ENCODE results near the gene SRBD1.
A peak's percentile ranks its signal among the peaks of the same experiment; 100 is the strongest.

Gene SRBD1

DNA sequence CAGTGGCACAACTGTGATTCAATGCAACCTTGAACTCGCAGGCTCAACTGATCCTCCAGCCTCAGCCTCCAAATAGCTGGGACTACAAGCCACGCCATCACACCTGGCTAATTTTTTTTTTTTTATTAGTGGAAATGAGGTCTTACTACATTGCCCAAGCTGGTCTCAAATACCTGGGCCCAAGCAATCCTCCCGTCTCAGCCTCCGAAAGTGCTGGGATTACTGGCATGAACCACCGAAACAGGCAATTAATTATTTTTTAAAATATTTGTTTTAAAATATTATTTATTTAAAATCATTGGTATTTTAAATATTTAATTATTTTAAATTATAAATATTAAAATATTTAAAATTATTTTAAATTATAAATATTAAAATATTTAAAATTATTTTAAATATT is 24.5 kb downstream of the SRBD1 start:
- WGBS: over 99% methylated on average over 4 of the region's 5 CpGs
- H3K27ac ChIP-seq (ENCODE audit: low read depth, low read length): no peak overlapping the region
- no peak overlapping the region for H3K4me3 ChIP-seq (ENCODE audit: low read length)
- H3K9me3 ChIP-seq (ENCODE audit: insufficient read depth, low read depth, low read length): no peaks in the 10 kb centered on the region
- no peaks in the 10 kb centered on the region; the same call in 1 of the 2 replicates for H3K4me1 ChIP-seq (ENCODE audit: insufficient read depth, low read length)
- H3K27me3 ChIP-seq (ENCODE audit: insufficient read depth, low read length): no peaks in the 10 kb centered on the region
- H3K9ac ChIP-seq (ENCODE audit: low read depth, low read length): no peak overlapping the region
- H3K36me3 ChIP-seq (ENCODE audit: insufficient read depth, low read length): peaks cover 8% of the 10 kb centered on the region

DNA sequence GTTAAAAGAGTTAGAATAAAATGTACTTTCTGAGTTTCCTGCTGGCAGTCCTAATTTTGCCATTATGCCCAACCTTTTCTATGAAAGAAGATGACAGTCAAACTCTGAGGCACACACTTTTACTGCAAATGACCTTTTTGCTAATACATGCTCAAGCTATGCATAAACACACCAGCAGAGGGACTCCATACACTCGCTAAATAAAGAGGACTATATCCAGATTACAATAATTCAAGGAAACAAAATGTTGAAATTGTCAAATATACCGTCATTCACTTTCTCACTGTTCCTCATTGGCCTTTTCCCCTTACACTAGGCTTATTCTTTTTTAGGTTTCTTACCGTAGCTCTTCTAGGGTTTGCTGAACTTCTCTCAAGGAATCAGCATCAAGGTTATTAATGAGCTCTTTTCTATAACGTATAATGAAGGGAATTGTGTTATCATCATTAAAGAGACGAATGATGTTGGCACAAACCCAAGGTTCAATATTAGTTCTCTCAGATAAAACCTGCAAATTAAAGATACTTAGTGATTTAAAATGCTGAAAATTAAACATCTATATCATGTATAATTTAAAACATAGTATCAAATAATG is 25.7 kb downstream of the SRBD1 start:
- Histone ChIP-seq H3K27ac (ENCODE audit: low read depth, low read length) (no peak overlapping the region), H3K9ac (ENCODE audit: low read depth, low read length) (no peak overlapping the region), H3K36me3 (ENCODE audit: insufficient read depth, low read length) (peaks cover 15% of the 10 kb centered on the region), H3K4me3 (ENCODE audit: low read length) (no peak overlapping the region), H3K9me3 (ENCODE audit: insufficient read depth, low read depth, low read length) (no peaks in the 10 kb centered on the region), H3K4me1 (ENCODE audit: insufficient read depth, low read length) (no peaks in the 10 kb centered on the region; the same call in 1 of the 2 replicates), H3K27me3 (ENCODE audit: insufficient read depth, low read length) (no peaks in the 10 kb centered on the region)
- WGBS: 89% methylated on average over 4 of the region's 5 CpGs

- no peaks in the 10 kb centered on the region for H3K4me1 ChIP-seq (ENCODE audit: insufficient read depth, low read length)
- peaks cover 15% of the 10 kb centered on the region for H3K36me3 ChIP-seq (ENCODE audit: insufficient read depth, low read length)
- no peaks in the 10 kb centered on the region for H3K9me3 ChIP-seq (ENCODE audit: insufficient read depth, low read depth, low read length)
- H3K4me3 ChIP-seq (ENCODE audit: low read length): no peak overlapping the region
- H3K27ac ChIP-seq (ENCODE audit: low read depth, low read length): no peak overlapping the region
- no peaks in the 10 kb centered on the region for H3K27me3 ChIP-seq (ENCODE audit: insufficient read depth, low read length)
- no peak overlapping the region for H3K9ac ChIP-seq (ENCODE audit: low read depth, low read length)
- 97% methylated on average over 2 of the region's 2 CpGs for WGBS
These were observed 27.1 kb downstream of the SRBD1 start for GRCh38 chr2:45583977-45584376.

GRCh38 chr2:45582522-45582921 is 28.5 kb downstream of the SRBD1 start:
- Histone ChIP-seq H3K36me3 (ENCODE audit: insufficient read depth, low read length) (peaks cover 20% of the 10 kb centered on the region), H3K4me1 (ENCODE audit: insufficient read depth, low read length) (no peaks in the 10 kb centered on the region), H3K27ac (ENCODE audit: low read depth, low read length) (no peak overlapping the region), H3K27me3 (ENCODE audit: insufficient read depth, low read length) (no peaks in the 10 kb centered on the region), H3K9ac (ENCODE audit: low read depth, low read length) (no peak overlapping the region), H3K4me3 (ENCODE audit: low read length) (no peak overlapping the region), H3K9me3 (ENCODE audit: insufficient read depth, low read depth, low read length) (no peaks in the 10 kb centered on the region)
- 100% methylated on average over 1 of the region's 1 CpG for WGBS

- Histone ChIP-seq H3K27me3 (ENCODE audit: insufficient read depth, low read length) (no peaks in the 10 kb centered on the region), H3K27ac (ENCODE audit: low read depth, low read length) (no peak overlapping the region), H3K4me3 (ENCODE audit: low read length) (no peak overlapping the region), H3K9ac (ENCODE audit: low read depth, low read length) (no peak overlapping the region), H3K9me3 (ENCODE audit: insufficient read depth, low read depth, low read length) (no peaks in the 10 kb centered on the region), H3K36me3 (ENCODE audit: insufficient read depth, low read length) (peaks cover 48% of the 10 kb centered on the region), H3K4me1 (ENCODE audit: insufficient read depth, low read length) (no peaks in the 10 kb centered on the region)
- WGBS: 88% methylated on average over 5 of the region's 5 CpGs
These were observed 32.8 kb downstream of the SRBD1 start for GRCh38 chr2:45578056-45578843.

DNA sequence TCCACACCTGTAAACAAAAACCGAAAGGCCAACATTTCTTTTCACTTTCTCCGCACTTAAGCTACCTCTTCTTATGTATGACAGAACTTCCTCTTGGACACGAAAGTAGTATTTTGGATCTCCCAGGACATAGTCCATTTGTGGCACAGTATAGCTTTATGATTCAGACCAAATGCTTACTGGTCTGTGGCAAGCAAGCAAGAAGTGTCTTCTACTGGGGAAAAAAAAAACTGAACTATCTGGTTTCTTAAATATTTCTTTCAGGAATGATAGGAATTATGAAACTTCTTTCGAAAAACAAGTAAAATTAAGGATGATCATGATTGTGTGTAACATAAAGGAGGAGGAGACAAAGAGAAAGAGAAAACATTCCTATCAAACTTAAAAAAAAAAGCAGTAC is 33.6 kb downstream of the SRBD1 start:
- no peaks in the 10 kb centered on the region for H3K27me3 ChIP-seq (ENCODE audit: insufficient read depth, low read length)
- WGBS: 94% methylated on average over 4 of the region's 4 CpGs
- H3K4me1 ChIP-seq (ENCODE audit: insufficient read depth, low read length): no peaks in the 10 kb centered on the region
- no peak overlapping the region for H3K4me3 ChIP-seq (ENCODE audit: low read length)
- H3K9ac ChIP-seq (ENCODE audit: low read depth, low read length): no peak overlapping the region
- 0 out of 2 replicates have a peak, but pooled peaks cover under 1% of the 10 kb centered on the region for H3K9me3 ChIP-seq (ENCODE audit: insufficient read depth, low read depth, low read length)
- H3K27ac ChIP-seq (ENCODE audit: low read depth, low read length): no peak overlapping the region
- H3K36me3 ChIP-seq (ENCODE audit: insufficient read depth, low read length): peaks cover 56% of the 10 kb centered on the region

GRCh38 chr2:45575881-45576280 is 35.2 kb downstream of the SRBD1 start:
- H3K4me1 ChIP-seq (ENCODE audit: insufficient read depth, low read length): peaks cover 10% of the 10 kb centered on the region
- no peaks in the 10 kb centered on the region for H3K27me3 ChIP-seq (ENCODE audit: insufficient read depth, low read length)
- WGBS: 93% methylated on average over 5 of the region's 6 CpGs
- no peak overlapping the region for H3K9ac ChIP-seq (ENCODE audit: low read depth, low read length)
- H3K9me3 ChIP-seq (ENCODE audit: insufficient read depth, low read depth, low read length): 0 out of 2 replicates have a peak, but pooled peaks cover 2% of the 10 kb centered on the region
- peaks cover 49% of the 10 kb centered on the region for H3K36me3 ChIP-seq (ENCODE audit: insufficient read depth, low read length)
- no peak overlapping the region for H3K4me3 ChIP-seq (ENCODE audit: low read length)
- no peak overlapping the region for H3K27ac ChIP-seq (ENCODE audit: low read depth, low read length)

DNA sequence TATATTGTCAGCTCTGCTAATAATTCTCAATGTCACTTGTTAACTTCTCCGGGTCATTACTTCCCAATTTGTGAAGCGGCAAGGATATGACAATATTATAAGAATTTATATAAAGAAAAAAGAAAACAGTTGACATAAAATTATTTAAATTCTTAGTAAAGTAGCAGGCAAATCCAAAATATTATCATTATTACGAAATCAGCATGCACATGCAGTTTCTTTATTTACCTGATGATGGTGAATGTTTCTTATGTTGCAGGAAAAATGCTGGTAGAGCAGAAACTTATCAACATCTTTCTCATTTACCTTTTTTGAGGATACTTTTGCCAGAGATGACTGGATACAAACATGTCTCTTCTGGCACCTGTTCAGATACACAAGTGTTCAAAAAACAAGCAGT is 38.1 kb downstream of the SRBD1 start:
- no peaks in the 10 kb centered on the region for H3K27me3 ChIP-seq (ENCODE audit: insufficient read depth, low read length)
- H3K27ac ChIP-seq (ENCODE audit: low read depth, low read length): no peak overlapping the region
- H3K4me1 ChIP-seq (ENCODE audit: insufficient read depth, low read length): peaks cover 26% of the 10 kb centered on the region
- 0 out of 2 replicates have a peak, but pooled peaks cover 2% of the 10 kb centered on the region for H3K9me3 ChIP-seq (ENCODE audit: insufficient read depth, low read depth, low read length)
- no CpG with 5 or more reads among the region's 3 CpGs for WGBS
- no peak overlapping the region for H3K4me3 ChIP-seq (ENCODE audit: low read length)
- H3K36me3 ChIP-seq (ENCODE audit: insufficient read depth, low read length): peaks cover 48% of the 10 kb centered on the region
- no peak overlapping the region for H3K9ac ChIP-seq (ENCODE audit: low read depth, low read length)

DNA sequence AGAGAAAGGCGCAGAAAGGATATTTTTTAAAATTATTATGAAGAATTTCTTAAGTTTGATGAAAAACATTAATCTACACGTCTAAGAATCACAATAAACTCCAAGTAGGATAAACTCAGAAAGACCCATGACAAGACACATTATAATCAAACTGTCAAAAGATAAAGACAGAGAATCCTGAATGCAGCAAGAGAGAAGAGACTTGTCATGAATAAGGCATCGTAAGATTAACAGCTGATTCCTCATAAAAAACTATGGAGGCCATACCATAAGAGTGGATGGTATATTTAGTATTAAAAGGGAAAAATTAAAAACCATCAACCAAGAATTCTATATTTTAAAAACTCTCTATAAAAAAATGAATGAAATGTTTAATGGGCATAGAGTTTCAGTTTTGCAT is 39.1 kb downstream of the SRBD1 start:
- Histone ChIP-seq H3K27ac (ENCODE audit: low read depth, low read length) (no peak overlapping the region), H3K27me3 (ENCODE audit: insufficient read depth, low read length) (no peaks in the 10 kb centered on the region), H3K4me3 (ENCODE audit: low read length) (no peak overlapping the region), H3K4me1 (ENCODE audit: insufficient read depth, low read length) (peaks cover 31% of the 10 kb centered on the region), H3K9ac (ENCODE audit: low read depth, low read length) (no peak overlapping the region), H3K36me3 (ENCODE audit: insufficient read depth, low read length) (peaks cover 44% of the 10 kb centered on the region), H3K9me3 (ENCODE audit: insufficient read depth, low read depth, low read length) (0 out of 2 replicates have a peak, but pooled peaks cover 2% of the 10 kb centered on the region)
- WGBS: 74% methylated on average over 2 of the region's 3 CpGs

DNA sequence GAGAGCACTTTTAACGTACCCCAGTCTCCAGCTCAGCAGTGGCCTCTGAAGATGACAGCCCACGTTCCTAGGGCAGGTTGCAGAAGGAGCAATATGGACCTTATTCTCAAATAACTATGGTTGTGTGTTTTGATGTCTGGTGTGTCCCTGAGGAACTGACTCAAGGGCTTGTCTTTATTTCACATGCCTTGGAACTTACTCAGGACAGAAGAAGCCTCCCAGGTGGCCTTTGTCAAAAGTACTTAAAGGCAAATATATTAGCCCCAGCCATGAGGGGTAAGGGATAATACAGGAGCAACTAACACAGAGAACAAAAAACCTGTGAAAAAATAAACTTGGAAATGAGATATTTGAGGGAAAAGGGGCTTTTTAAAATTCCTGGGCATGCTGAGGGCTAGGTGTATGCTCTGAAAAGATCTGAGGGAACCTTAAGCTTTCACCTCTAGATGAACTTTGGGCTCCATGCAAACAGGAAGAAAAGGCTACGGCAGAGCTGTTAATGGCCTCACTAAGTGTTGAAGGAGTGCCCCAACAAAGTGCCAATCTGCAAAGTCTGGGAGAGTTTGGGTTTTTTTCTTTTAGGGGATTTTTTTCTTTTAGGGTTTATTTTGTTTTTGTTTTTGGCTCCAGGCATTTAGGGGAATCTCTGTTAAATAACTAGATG is 40.3 kb downstream of the SRBD1 start:
- H3K9ac ChIP-seq (ENCODE audit: low read depth, low read length): no peak overlapping the region; the same call in 1 of the 2 replicates
- H3K36me3 ChIP-seq (ENCODE audit: insufficient read depth, low read length): peaks cover 38% of the 10 kb centered on the region
- H3K9me3 ChIP-seq (ENCODE audit: insufficient read depth, low read depth, low read length): 0 out of 2 replicates have a peak, but pooled peaks cover 2% of the 10 kb centered on the region
- peaks cover 31% of the 10 kb centered on the region for H3K4me1 ChIP-seq (ENCODE audit: insufficient read depth, low read length)
- H3K27ac ChIP-seq (ENCODE audit: low read depth, low read length): peak overlapping the region; percentile 9; the same call in 1 of the 2 replicates
- no peak overlapping the region for H3K4me3 ChIP-seq (ENCODE audit: low read length)
- H3K27me3 ChIP-seq (ENCODE audit: insufficient read depth, low read length): no peaks in the 10 kb centered on the region
- 67% methylated on average over 3 of the region's 3 CpGs for WGBS

- no peak overlapping the region for H3K27ac ChIP-seq (ENCODE audit: low read depth, low read length)
These were observed 42.1 kb downstream of the SRBD1 start for GRCh38 chr2:45568935-45569334.

More at GRCh38 chr2:45568935-45569334, 42.1 kb downstream of the SRBD1 start:
- H3K36me3 ChIP-seq (ENCODE audit: insufficient read depth, low read length): peaks cover 26% of the 10 kb centered on the region
- H3K9ac ChIP-seq (ENCODE audit: low read depth, low read length): no peak overlapping the region
- no peak overlapping the region for H3K4me3 ChIP-seq (ENCODE audit: low read length)
- 0 out of 2 replicates have a peak, but pooled peaks cover 2% of the 10 kb centered on the region for H3K9me3 ChIP-seq (ENCODE audit: insufficient read depth, low read depth, low read length)
- no peaks in the 10 kb centered on the region for H3K27me3 ChIP-seq (ENCODE audit: insufficient read depth, low read length)
- H3K4me1 ChIP-seq (ENCODE audit: insufficient read depth, low read length): peaks cover 31% of the 10 kb centered on the region
